ENCODE measurements around the gene ARIH2. TPM values are rescaled to one million over a fixed set of nuclear protein-coding genes. Genes with fewer than 3 reads are reported as not detected.
A peak's percentile ranks its signal among the peaks of the same experiment; 100 is the strongest.

Gene ARIH2
- total RNA-seq, 1 experiment from 2014 or later, result 122 TPM

GRCh38 chr3:49017229-49017970 is 98.8 kb downstream of the ARIH2 start:
- DNase-seq, result no peak
- Histone ChIP-seq H2BK5ac (ENCODE audit: insufficient read length, low read length) (no peak overlapping the region), H3K18ac (ENCODE audit: insufficient read length, low read depth, low read length) (no peak overlapping the region), H2BK12ac (ENCODE audit: insufficient read length, low read depth, low read length) (no peak overlapping the region), H3K4me1 (ENCODE audit: insufficient read depth, low read length) (no peaks in the 10 kb centered on the region), H3K79me1 (ENCODE audit: insufficient read depth, low read depth, low read length, poor library complexity, severe bottlenecking) (no peaks in the 10 kb centered on the region), H3K4me2 (ENCODE audit: insufficient read depth, insufficient read length, low read length) (peak overlapping the region; percentile 37), H4K5ac (ENCODE audit: insufficient read length, low read depth, low read length) (no peak overlapping the region), H2BK20ac (ENCODE audit: low read depth, low read length, poor library complexity, severe bottlenecking) (no peak overlapping the region), H4K8ac (replicated peaks; ENCODE audit: insufficient read length, low read depth, low read length) (no peak overlapping the region), H3K79me2 (ENCODE audit: insufficient read depth, low read length) (no peaks in the 10 kb centered on the region), H3K27ac (ENCODE audit: insufficient read length, low read depth, low read length) (no peak overlapping the region), H3K4ac (ENCODE audit: low read depth, low read length) (no peak overlapping the region), H2AFZ (ENCODE audit: low read length) (no peak overlapping the region), H3K23ac (ENCODE audit: insufficient read length, low read depth, low read length) (no peak overlapping the region), H3K9me3 (ENCODE audit: control insufficient read depth, low read depth, low read length) (no peaks in the 10 kb centered on the region), H4K91ac (ENCODE audit: insufficient read length, low read depth, low read length) (no peak overlapping the region), H3K56ac (ENCODE audit: insufficient read length, low read depth, low read length) (no peak overlapping the region), H3K14ac (ENCODE audit: insufficient read depth, low read length) (no peak overlapping the region), H4K20me1 (ENCODE audit: control insufficient read depth, insufficient read depth, insufficient read length) (peaks cover 2% of the 10 kb centered on the region), H3T11ph (ENCODE audit: low read length) (no peak overlapping the region), H2AK5ac (ENCODE audit: insufficient read length, low read length) (no peak overlapping the region), H3K27me3 (ENCODE audit: insufficient read depth, low read length) (no peaks in the 10 kb centered on the region), H2BK15ac (ENCODE audit: low read depth, low read length) (no peak overlapping the region), H2BK120ac (ENCODE audit: low read depth, low read length, poor library complexity, severe bottlenecking) (no peak overlapping the region), H3K23me2 (ENCODE audit: insufficient read length, low read depth, low read length, poor library complexity, severe bottlenecking) (peaks cover 18% of the 10 kb centered on the region), H3K9ac (ENCODE audit: extremely low read depth, insufficient read length, low read length) (peak overlapping the region; percentile 17)
- no CpG with 5 or more reads among the region's 23 CpGs for WGBS (ENCODE audit: extremely low coverage, insufficient read length, low lambda C conversion rate)
- Mint-ChIP-seq H3K4me3 (peak overlapping the region; percentile 91 to 95), H3K36me3 (ENCODE audit: insufficient read depth in 1 of 3, low read depth in 3 of 3) (peaks cover 16 to 44% (median 38%) of the 10 kb centered on the region in 3 experiments), H3K9me3 (no peaks in the 10 kb centered on the region), H3K4me1 (peaks cover 17 to 21% of the 10 kb centered on the region in 2 experiments), H3K27ac (peak overlapping the region in 1 of 3 experiments; percentile 49; a peak in 1 of 7 replicates), H3K27me3 (ENCODE audit: low read depth) (no peaks in the 10 kb centered on the region)
- TF ChIP-seq CTCF (conservative IDR thresholded peaks at IDR 0.05), result no peak
